AG04450 (cell line): ENCODE results near the gene NEURL1. TPM values are rescaled to one million over a fixed set of nuclear protein-coding genes. Genes with fewer than 3 reads are reported as not detected.

Experiments
- CTCF ChIA-PET: fragments of 300-600, 350-600 bp; formaldehyde crosslinking; extraction: SDS; loops from one replicate; lab custom pipeline; 2022; ENCODE audit warnings: antibody characterized with exemption, inconsistent platforms; lab: Charles Lee
- POLR2A ChIA-PET: fragments of 350-600 bp; formaldehyde crosslinking; extraction: SDS; loops from one replicate; lab custom pipeline; 2021; ENCODE audit warnings: antibody characterized with exemption, inconsistent platforms; lab: Yijun Ruan, JAX
- DNase-seq: peaks from one replicate; pipeline ENCODE4 v3.0.0-alpha.2; 2011; ENCODE audit warnings: low read depth, low spot score
- H3K27ac ChIP-seq: one replicate; pipeline ENCODE4 v1.5.1; 2012; ENCODE audit warnings: low read depth, low read length, control low read depth
- H3K27me3 ChIP-seq: one replicate; pipeline ENCODE4 v1.6.0; 2012; ENCODE audit warnings: low read length; ENCODE audit not compliant: control insufficient read depth, insufficient read depth
- H3K4me3 ChIP-seq: 2 replicates; pipeline ENCODE4 v1.5.1; 2011; ENCODE audit warnings: mild to moderate bottlenecking, low read depth, low read length, control low read depth
- H3K9me3 ChIP-seq: 2 replicates; pipeline ENCODE4 v1.5.1; 2012; ENCODE audit warnings: low read length; ENCODE audit not compliant: control insufficient read depth, insufficient read depth
- CTCF ChIP-seq: IDR thresholded peaks from 2 replicates; pipeline ENCODE4 v1.5.1; 2011; ENCODE audit warnings: low read depth, low read length, control low read depth, inconsistent platforms
- polyA plus RNA-seq: library from polyadenylated mRNA; depleted of rRNA; stranded (reverse); fragments of >200 nt; gene quantifications from 2 replicates; pipeline ENCODE4 v1.2.3, GENCODE V29; 2011

The NEURL1 gene
- polyA plus RNA-seq, 1 experiment: 0.67 TPM

- POLR2A ChIA-PET: interaction anchor here (2.4 kb wide), 1 partner anchor 25 kb away, joined by 8 read pairs; no protein-coding TSS in a partner anchor
- no peaks in the 10 kb centered on the region; the same call in 1 of the 2 replicates for H3K9me3 ChIP-seq
- TF ChIP-seq CTCF: no peak
- no peak overlapping the region for H3K4me3 ChIP-seq
- no peak for DNase-seq
- H3K27me3 ChIP-seq: no peaks in the 10 kb centered on the region
- no peak overlapping the region for H3K27ac ChIP-seq
- CTCF ChIA-PET: no interaction called here
Observed at GRCh38 chr10:103620352-103620740, 126.8 kb downstream of the NEURL1 start.

- CTCF ChIA-PET: no interaction called here
- no peak for TF ChIP-seq CTCF
- no peaks in the 10 kb centered on the region for H3K27me3 ChIP-seq
- H3K4me3 ChIP-seq: no peak overlapping the region
- POLR2A ChIA-PET: interaction anchor here (1.5 to 2.4 kb wide), 2 partner anchors 24 to 57 kb away, joined by 4 to 8 read pairs; no protein-coding TSS in a partner anchor
- DNase-seq: no peak
- H3K27ac ChIP-seq: peak overlapping the region; percentile 11
- H3K9me3 ChIP-seq: no peaks in the 10 kb centered on the region; the same call in 1 of the 2 replicates
Observed at GRCh38 chr10:103620891-103621782, 127.6 kb downstream of the NEURL1 start.

GRCh38 chr10:103621783-103622125 lies 128.2 kb downstream of the NEURL1 start:
- Histone ChIP-seq H3K4me3 (no peak overlapping the region), H3K27ac (no peak overlapping the region), H3K27me3 (no peaks in the 10 kb centered on the region), H3K9me3 (no peaks in the 10 kb centered on the region; the same call in 1 of the 2 replicates)
- no peak for TF ChIP-seq CTCF
- ChIA-PET CTCF (no interaction called here), POLR2A (interaction anchor here (1.5 kb wide), 1 partner anchor 56 kb away, joined by 4 read pairs; no protein-coding TSS in a partner anchor)
- no peak for DNase-seq

- no peaks in the 10 kb centered on the region for H3K27me3 ChIP-seq
- H3K9me3 ChIP-seq: no peaks in the 10 kb centered on the region
- POLR2A ChIA-PET: interaction anchor here (0.7 to 1.5 kb wide), 2 partner anchors 10 to 56 kb away, joined by 3 to 4 read pairs; no protein-coding TSS in a partner anchor
- no peak for DNase-seq
- H3K27ac ChIP-seq: no peak overlapping the region
- TF ChIP-seq CTCF: no peak
- CTCF ChIA-PET: no interaction called here
- H3K4me3 ChIP-seq: no peak overlapping the region
Observed at GRCh38 chr10:103622286-103622685, 128.8 kb downstream of the NEURL1 start.
